ENCODE results near the gene ZNF483.
A peak's percentile ranks its signal among the peaks of the same experiment; 100 is the strongest.

ZNF483 gene

DNA sequence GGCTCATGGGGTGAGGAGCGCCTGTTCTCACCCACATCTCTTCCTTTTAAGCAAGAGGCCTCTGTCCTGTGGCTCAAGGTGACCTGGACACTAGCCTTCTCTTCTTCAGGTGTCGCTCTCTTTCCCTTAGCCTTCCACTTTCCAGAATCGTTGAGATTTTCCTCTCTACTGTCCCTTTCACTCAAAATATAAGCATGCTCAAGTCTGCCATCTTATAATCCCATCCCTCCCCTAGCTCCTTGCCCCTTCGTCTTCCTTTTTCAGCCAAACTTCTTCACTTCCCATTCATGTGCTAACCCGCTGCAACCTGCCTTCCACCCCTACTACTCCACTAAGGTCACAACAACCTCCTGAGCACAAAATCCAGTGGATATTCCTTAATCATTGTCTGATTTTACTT lies 61.4 kb downstream of the ZNF483 start:
- TF ChIP-seq TAF1 (IDR thresholded peaks at IDR 0.05; ENCODE audit: low read depth, low read length) (no peak), POLR2AphosphoS5 (IDR thresholded peaks at IDR 0.05; ENCODE audit: low read depth, low read length) (no peak), POU2F2 (IDR thresholded peaks at IDR 0.05; ENCODE audit: low read depth, low read length) (no peak), POLR2A (IDR thresholded peaks at IDR 0.05; ENCODE audit: low read depth, low read length) (no peak), SPI1 (IDR thresholded peaks at IDR 0.05; ENCODE audit: low read depth, low read length) (no peak), PAX5 (IDR thresholded peaks at IDR 0.05; ENCODE audit: insufficient read depth, low read length, severe bottlenecking) (no peak)
- FAIRE-seq, result no peak
- DNase-seq (ENCODE audit: insufficient read length, low spot score), result no peak

DNA sequence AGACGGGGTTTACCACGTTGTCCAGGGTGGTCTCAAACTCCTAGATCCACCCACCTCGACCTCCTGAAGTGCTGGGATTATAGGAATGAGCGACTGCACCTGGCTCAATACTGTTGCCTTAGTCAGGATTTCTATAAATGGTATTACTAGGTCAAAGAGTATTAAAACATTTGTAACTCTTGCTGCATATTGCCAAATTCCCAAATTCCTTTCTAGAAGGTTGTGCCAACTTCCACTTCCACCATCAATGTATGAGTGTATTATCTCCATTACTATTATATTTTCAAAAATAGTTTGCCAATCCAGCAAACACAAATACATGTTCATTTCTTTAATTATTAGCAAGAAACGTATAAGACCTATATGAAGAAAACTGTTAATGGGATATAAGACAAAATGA lies 63.9 kb downstream of the ZNF483 start:
- FAIRE-seq (no peak), DNase-seq (ENCODE audit: insufficient read length, low spot score) (no peak)
- no peak for TF ChIP-seq TAF1 (IDR thresholded peaks at IDR 0.05; ENCODE audit: low read depth, low read length)
- no peak for TF ChIP-seq PAX5 (IDR thresholded peaks at IDR 0.05; ENCODE audit: insufficient read depth, low read length, severe bottlenecking)
- no peak for TF ChIP-seq SPI1 (IDR thresholded peaks at IDR 0.05; ENCODE audit: low read depth, low read length)
- TF ChIP-seq POLR2A (IDR thresholded peaks at IDR 0.05; ENCODE audit: low read depth, low read length), result no peak
- no peak for TF ChIP-seq POU2F2 (IDR thresholded peaks at IDR 0.05; ENCODE audit: low read depth, low read length)
- TF ChIP-seq POLR2AphosphoS5 (IDR thresholded peaks at IDR 0.05; ENCODE audit: low read depth, low read length), result no peak

DNA sequence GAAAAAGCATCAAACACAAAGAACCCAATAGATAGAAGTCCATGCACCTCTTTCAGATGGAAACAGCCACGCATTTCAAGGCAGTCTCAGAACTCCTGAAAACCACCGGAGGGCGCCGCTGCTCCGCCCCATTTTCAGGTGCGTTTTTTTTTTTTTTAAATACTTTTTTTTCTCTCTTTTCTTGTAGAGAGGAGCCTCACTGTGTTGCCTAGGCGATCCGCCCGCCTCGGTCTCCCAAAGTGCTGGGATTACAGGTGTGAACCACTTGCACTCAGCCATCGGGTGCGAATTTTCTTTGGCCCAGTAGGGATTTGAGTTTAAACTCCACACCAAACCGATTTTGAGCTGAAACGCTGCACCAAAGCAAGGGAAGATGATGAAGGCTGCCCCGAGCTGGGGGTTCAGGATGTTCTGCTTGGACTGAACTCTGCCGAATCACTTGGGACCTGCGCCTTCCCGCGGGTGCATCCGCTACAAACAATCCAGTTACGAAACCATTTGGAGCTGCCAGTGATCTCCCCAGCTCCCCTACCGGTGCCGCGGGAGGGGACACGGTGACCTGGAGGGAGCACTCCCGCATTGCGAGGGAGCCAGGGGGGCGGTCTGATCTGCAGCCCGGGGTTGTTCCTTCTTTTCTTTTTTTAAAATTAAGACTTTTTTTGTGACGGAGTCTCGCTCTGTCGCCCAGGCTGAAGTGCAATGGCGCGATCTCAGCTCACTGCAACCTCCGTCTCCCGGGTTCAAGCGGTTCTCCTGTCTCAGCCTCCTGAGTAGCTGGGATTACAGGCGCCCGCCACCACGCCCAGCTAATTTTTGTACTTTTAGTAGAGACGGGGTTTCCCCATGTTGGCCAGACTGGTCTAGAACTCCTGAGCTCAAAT lies 73.1 kb downstream of the ZNF483 start:
- FAIRE-seq (no peak), DNase-seq (ENCODE audit: insufficient read length, low spot score) (peak; percentile 43)
- no peak for TF ChIP-seq POLR2AphosphoS5 (IDR thresholded peaks at IDR 0.05; ENCODE audit: low read depth, low read length)
- no peak for TF ChIP-seq PAX5 (IDR thresholded peaks at IDR 0.05; ENCODE audit: insufficient read depth, low read length, severe bottlenecking)
- TF ChIP-seq SPI1 (IDR thresholded peaks at IDR 0.05; ENCODE audit: low read depth, low read length), result no peak
- no peak for TF ChIP-seq TAF1 (IDR thresholded peaks at IDR 0.05; ENCODE audit: low read depth, low read length)
- no peak for TF ChIP-seq POU2F2 (IDR thresholded peaks at IDR 0.05; ENCODE audit: low read depth, low read length)
- no peak for TF ChIP-seq POLR2A (IDR thresholded peaks at IDR 0.05; ENCODE audit: low read depth, low read length)

DNA sequence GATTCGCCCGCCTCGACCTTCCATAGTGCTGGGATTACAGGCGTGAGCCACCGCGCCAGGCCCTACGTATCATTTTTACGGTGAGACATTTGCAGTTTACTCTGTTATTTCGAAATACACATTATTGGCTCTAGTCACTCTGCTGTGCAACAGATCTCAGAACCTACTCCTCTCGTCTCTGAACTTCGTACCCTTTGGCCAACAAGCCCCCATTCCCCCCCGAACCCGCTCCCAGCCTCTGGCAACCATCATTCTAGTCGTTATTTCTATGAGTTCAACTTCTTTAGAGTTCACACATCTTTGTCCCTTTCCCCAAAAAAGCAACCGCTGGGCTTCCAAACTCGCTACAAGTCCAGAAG lies 73.7 kb downstream of the ZNF483 start:
- no peak for FAIRE-seq
- DNase-seq (ENCODE audit: insufficient read length, low spot score), result no peak
- no peak for TF ChIP-seq POLR2AphosphoS5 (IDR thresholded peaks at IDR 0.05; ENCODE audit: low read depth, low read length)
- TF ChIP-seq PAX5 (IDR thresholded peaks at IDR 0.05; ENCODE audit: insufficient read depth, low read length, severe bottlenecking), result no peak
- no peak for TF ChIP-seq POLR2A (IDR thresholded peaks at IDR 0.05; ENCODE audit: low read depth, low read length)
- TF ChIP-seq SPI1 (IDR thresholded peaks at IDR 0.05; ENCODE audit: low read depth, low read length), result no peak
- TF ChIP-seq POU2F2 (IDR thresholded peaks at IDR 0.05; ENCODE audit: low read depth, low read length), result no peak
- no peak for TF ChIP-seq TAF1 (IDR thresholded peaks at IDR 0.05; ENCODE audit: low read depth, low read length)

DNA sequence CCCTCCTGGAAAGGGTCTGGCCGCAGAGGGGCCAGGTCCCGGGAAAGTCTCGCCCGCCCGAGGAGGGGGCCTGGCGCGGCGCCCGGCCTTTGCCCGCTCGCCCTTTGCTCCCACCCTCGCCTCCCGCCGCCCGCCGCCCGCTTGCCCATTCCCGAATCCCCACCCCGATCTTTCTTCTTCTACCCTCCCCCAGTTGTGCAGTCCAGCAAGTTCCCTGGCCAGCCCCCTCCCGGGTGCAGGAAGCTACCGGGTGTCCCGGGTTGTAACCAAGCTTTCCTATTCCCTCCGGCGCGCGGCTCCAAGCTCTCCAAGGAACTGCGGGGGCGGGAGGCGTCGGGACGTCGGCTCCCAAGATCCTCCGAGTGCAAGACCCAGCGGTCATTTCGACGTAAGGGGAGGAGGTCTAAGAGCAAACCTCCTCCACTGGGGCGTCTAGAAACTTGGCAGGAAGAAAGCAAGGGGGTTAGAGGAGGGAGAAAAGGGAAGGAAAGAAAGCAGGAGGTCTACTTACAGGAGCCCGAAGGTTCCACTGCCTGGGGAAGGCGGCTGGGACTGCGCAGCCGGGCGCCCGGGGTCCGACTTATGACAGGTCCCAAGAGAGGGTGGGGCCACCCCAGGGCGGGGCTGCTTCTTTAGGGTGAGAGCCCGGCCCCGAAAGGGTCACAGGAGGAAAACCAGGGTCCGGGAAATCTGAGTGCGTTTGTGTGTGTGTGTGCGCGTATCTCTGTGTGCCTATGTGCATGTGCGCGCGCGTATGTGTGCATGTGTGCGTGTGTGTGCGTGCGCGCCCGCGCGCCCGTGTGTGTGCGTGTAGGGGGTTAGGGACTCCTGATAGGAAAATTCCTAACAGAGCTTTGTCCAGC lies 74.3 kb downstream of the ZNF483 start, which contains the start of gene PTGR1:
Gene PTGR1 (minus strand): TSS at position 556 of the 863 bp plus-strand sequence. CDS start 2,225 bp downstream, outside the sequence.
- peak; percentile 81 for FAIRE-seq
- TF ChIP-seq SPI1 (IDR thresholded peaks at IDR 0.05; ENCODE audit: low read depth, low read length) (no peak), POLR2A (IDR thresholded peaks at IDR 0.05; ENCODE audit: low read depth, low read length) (no peak), PAX5 (IDR thresholded peaks at IDR 0.05; ENCODE audit: insufficient read depth, low read length, severe bottlenecking) (no peak), POU2F2 (IDR thresholded peaks at IDR 0.05; ENCODE audit: low read depth, low read length) (no peak; the same call in 1 of the 2 replicates), POLR2AphosphoS5 (IDR thresholded peaks at IDR 0.05; ENCODE audit: low read depth, low read length) (no peak), TAF1 (IDR thresholded peaks at IDR 0.05; ENCODE audit: low read depth, low read length) (no peak)
- peak; percentile 43 for DNase-seq (ENCODE audit: insufficient read length, low spot score)

DNA sequence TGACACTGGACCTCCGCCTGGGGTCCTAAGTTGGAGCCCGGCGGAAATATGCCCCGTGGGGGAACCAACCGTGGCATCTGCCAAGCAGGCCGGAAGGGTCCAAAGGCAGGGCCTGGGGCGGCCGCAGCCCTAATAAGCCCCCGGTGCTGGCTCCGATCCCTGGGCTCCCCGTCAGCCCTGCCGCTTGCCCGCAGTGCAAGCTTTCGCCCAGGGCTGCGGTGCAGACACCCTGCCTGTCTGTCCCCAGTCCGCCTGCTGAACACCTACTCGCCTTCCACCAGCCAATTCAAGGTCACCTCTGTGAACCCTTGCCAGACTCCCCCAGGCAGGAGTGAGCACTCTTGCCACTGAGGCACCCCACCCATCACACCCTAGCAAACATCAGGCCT lies 75.0 kb downstream of the ZNF483 start:
- TF ChIP-seq POU2F2 (IDR thresholded peaks at IDR 0.05; ENCODE audit: low read depth, low read length) (no peak), POLR2AphosphoS5 (IDR thresholded peaks at IDR 0.05; ENCODE audit: low read depth, low read length) (no peak), PAX5 (IDR thresholded peaks at IDR 0.05; ENCODE audit: insufficient read depth, low read length, severe bottlenecking) (no peak), SPI1 (IDR thresholded peaks at IDR 0.05; ENCODE audit: low read depth, low read length) (no peak), POLR2A (IDR thresholded peaks at IDR 0.05; ENCODE audit: low read depth, low read length) (no peak), TAF1 (IDR thresholded peaks at IDR 0.05; ENCODE audit: low read depth, low read length) (no peak)
- no peak for DNase-seq (ENCODE audit: insufficient read length, low spot score)
- FAIRE-seq, result no peak

DNA sequence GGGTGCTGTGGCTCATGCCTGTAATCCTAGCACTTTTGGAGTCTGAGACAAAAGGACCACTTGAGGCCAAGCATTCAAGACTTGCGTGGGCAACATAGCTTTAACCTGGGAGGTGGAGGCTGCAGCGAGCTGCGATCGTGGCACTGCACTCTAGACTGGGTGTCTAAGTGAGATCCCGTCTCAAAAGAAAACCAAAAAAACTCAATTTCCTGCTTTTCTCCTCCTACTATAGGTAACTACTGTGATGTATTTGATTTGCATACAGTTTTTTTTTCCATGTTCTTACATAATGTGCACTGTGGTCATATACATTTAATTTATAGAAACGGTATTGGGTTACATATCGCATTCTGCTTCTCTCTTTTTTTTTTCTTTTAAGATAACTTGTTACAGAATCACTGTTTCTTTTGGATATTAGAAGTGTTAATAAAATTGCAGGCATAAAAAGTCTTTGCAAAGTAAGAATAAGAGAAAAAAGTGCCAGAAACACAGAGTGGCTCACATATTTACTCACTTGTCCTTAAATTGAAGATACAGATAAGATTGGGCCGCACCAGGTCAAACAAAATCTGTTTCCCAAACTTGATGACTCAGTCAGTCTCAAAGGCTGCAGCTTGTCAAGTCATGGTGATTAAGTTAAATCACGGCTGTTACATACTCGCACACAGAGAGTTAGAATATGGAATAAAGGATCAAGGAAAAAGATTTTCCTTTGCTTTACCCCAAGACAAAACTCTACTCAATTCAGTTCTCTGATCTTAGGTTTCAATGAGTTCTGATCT lies 76.4 kb downstream of the ZNF483 start:
- FAIRE-seq (no peak), DNase-seq (ENCODE audit: insufficient read length, low spot score) (no peak)

DNA sequence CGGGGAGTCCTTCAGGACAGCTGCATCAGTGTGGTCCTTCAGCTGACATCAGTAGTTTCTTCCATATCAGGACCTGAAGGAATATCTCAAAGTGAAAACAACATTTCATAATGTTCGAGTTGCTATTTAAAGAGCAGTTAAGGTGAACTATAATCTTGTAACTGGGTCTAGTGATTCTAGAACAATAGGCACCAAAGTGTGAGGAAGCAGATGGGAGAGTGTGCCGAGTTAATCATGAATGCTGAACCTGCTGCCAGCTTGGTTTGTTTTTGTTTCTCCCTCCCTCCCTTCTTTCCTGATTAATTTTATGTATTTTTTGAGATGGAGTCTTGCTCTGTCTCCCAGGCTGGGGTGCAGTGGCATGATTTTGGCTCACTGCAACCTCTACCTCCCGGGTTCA lies 78.1 kb downstream of the ZNF483 start:
- no peak for TF ChIP-seq TAF1 (IDR thresholded peaks at IDR 0.05; ENCODE audit: low read depth, low read length)
- no peak for TF ChIP-seq POU2F2 (IDR thresholded peaks at IDR 0.05; ENCODE audit: low read depth, low read length)
- TF ChIP-seq POLR2AphosphoS5 (IDR thresholded peaks at IDR 0.05; ENCODE audit: low read depth, low read length), result no peak
- no peak for TF ChIP-seq POLR2A (IDR thresholded peaks at IDR 0.05; ENCODE audit: low read depth, low read length)
- TF ChIP-seq SPI1 (IDR thresholded peaks at IDR 0.05; ENCODE audit: low read depth, low read length), result no peak
- no peak for TF ChIP-seq PAX5 (IDR thresholded peaks at IDR 0.05; ENCODE audit: insufficient read depth, low read length, severe bottlenecking)
- DNase-seq (ENCODE audit: insufficient read length, low spot score), result no peak
- FAIRE-seq, result no peak

More for the DNA sequence above, 76.4 kb downstream of the ZNF483 start:
- TF ChIP-seq TAF1 (IDR thresholded peaks at IDR 0.05; ENCODE audit: low read depth, low read length), result no peak
- no peak for TF ChIP-seq POLR2AphosphoS5 (IDR thresholded peaks at IDR 0.05; ENCODE audit: low read depth, low read length)
- TF ChIP-seq PAX5 (IDR thresholded peaks at IDR 0.05; ENCODE audit: insufficient read depth, low read length, severe bottlenecking), result no peak

Data from GM12891 (cell line).